Stimulated activated CD4-positive, alpha-beta T cell treated with anti-CD3 and anti-CD28 coated beads, Interleukin-4, amount 100 ng/mL, for 1 hour (primary cell): ENCODE data around the gene WNT3.
"Not testable (repeated sequence)": the region's sequence is repeated elsewhere in the genome, so short reads cannot be mapped to it uniquely, and the experiment has no call there.

Experiments
- DNase-seq: peaks from one replicate; pipeline ENCODE4 v3.0.0-alpha.2; 2020

WNT3 gene

GRCh38 chr17:46763416-46763815 is 55.1 kb downstream of the WNT3 start:
- no peak for DNase-seq

GRCh38 chr17:46759141-46759540 is 59.4 kb downstream of the WNT3 start:
- DNase-seq, result no peak

GRCh38 chr17:46758614-46759013 is 59.9 kb downstream of the WNT3 start:
- DNase-seq, result no peak

- DNase-seq, result not testable (repeated sequence)
Measured at GRCh38 chr17:46757588-46757987, 60.9 kb downstream of the WNT3 start.

GRCh38 chr17:46756861-46757260 is 61.6 kb downstream of the WNT3 start:
- no peak for DNase-seq

- no peak for DNase-seq
Measured at GRCh38 chr17:46756081-46756735, 62.3 kb downstream of the WNT3 start.

GRCh38 chr17:46753776-46754175 is 64.7 kb downstream of the WNT3 start:
- DNase-seq, result no peak

- no peak for DNase-seq
Measured at GRCh38 chr17:46751425-46751824, 67.1 kb downstream of the WNT3 start.

- no peak for DNase-seq
Measured at GRCh38 chr17:46745376-46745775, 73.1 kb downstream of the WNT3 start.

- DNase-seq, result no peak
Measured at GRCh38 chr17:46744441-46744840, 74.1 kb downstream of the WNT3 start.

GRCh38 chr17:46742565-46743270 is 75.8 kb downstream of the WNT3 start:
- no peak for DNase-seq

- no peak for DNase-seq
Measured at GRCh38 chr17:46741122-46741730, 77.3 kb downstream of the WNT3 start.

- no peak for DNase-seq
Measured at GRCh38 chr17:46739982-46740381, 78.5 kb downstream of the WNT3 start.

- no peak for DNase-seq
Measured at GRCh38 chr17:46738544-46738943, 79.9 kb downstream of the WNT3 start.

- no peak for DNase-seq
Measured at GRCh38 chr17:46737326-46737725, 81.2 kb downstream of the WNT3 start.

- DNase-seq, result no peak
Measured at GRCh38 chr17:46736100-46736499, 82.4 kb downstream of the WNT3 start.

- DNase-seq, result no peak
Measured at GRCh38 chr17:46733837-46734475, 84.5 kb downstream of the WNT3 start.

- no peak for DNase-seq
Measured at GRCh38 chr17:46732754-46733398, 85.6 kb downstream of the WNT3 start.

GRCh38 chr17:46732160-46732559 is 86.3 kb downstream of the WNT3 start:
- no peak for DNase-seq

- no peak for DNase-seq
Measured at GRCh38 chr17:46730679-46731078, 87.8 kb downstream of the WNT3 start.

GRCh38 chr17:46730026-46730425 is 88.5 kb downstream of the WNT3 start:
- DNase-seq, result no peak

GRCh38 chr17:46727572-46728348 is 90.7 kb downstream of the WNT3 start:
- DNase-seq, result no peak
